Dermis microvascular lymphatic vessel endothelial cell (primary cell): ENCODE measurements around the gene RAB26. TPM values are rescaled to one million over a fixed set of nuclear protein-coding genes. Genes with fewer than 3 reads are reported as not detected.
A peak's percentile ranks its signal among the peaks of the same experiment; 100 is the strongest.
"Not testable (repeated sequence)": the region's sequence is repeated elsewhere in the genome, so short reads cannot be mapped to it uniquely, and the experiment has no call there.

ENCODE experiments used
- DNase-seq, 2 donors: peaks; one replicate each; pipeline versions ENCODE4 v3.0.0 to v3.0.0-alpha.2; 2010; ENCODE audit warnings: low read depth in 2 of 2
- total RNA-seq: library from RNA; depleted of rRNA; stranded (reverse); fragments of >200 nt; gene quantifications from 2 replicates; pipeline ENCODE4 v1.2.1, GENCODE V29; 2014

RAB26 gene
- total RNA-seq, 1 donor from 2014 or later = 0.77 TPM

- no peak for DNase-seq
These were observed 47.1 kb downstream of the RAB26 start for GRCh38 chr16:2195322-2196161.

DNA sequence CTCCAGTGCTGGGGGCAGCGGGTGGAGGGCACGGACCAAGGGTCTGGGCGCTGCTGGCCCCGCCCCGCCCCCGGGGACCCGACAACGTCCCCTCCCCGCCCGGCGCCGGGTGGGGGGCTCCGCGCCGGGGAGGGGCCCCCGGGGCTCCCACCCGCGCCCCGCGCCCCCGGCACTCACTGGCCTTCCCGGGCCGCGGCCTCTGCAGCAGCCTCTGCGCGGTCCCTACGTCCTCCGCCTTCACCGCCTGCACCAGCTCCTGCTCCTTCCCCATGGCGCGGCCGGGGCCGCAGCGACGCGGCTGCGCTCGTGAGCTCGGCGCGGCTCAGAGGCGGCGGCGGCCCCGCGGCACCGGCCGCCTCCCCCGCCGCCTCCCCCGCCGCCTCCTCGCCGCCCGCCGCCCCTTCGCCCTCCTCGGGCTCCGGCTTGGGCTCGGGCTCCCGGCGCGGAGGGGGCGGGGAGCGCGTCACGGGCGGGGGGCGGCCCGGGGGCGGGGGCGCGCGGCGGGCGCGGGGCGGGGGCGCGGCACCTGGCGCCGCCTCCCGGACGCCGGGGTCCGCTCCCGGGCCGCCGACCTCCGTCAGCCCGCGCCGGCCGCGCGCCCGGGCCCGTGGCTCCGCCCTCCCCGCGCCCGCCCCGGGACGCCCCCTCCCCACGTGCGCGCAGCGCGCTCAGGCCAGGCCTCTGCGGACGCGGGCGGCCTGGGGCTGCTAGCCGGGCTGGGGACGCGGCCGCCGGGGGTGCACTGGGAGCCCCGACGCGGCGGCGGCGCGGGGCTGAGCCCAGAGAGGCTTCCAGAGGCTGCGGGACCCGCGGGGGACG is 47.9 kb downstream of the RAB26 start, which contains the start of gene CASKIN1:
CASKIN1 (minus strand) TSS at position 444 of the 819 bp plus-strand sequence; CDS start at position 271, 173 bp downstream.
- DNase-seq = peak in 1 of 2 donors; percentile 23

GRCh38 chr16:2196981-2197511 is 48.6 kb downstream of the RAB26 start:
- no peak for DNase-seq

GRCh38 chr16:2197765-2198164 is 49.3 kb downstream of the RAB26 start:
- no peak for DNase-seq

GRCh38 chr16:2198283-2198682 is 49.9 kb downstream of the RAB26 start:
- DNase-seq = no peak

GRCh38 chr16:2199095-2199494 is 50.7 kb downstream of the RAB26 start:
- DNase-seq = no peak

GRCh38 chr16:2199621-2200139 is 51.3 kb downstream of the RAB26 start:
- no peak for DNase-seq

DNA sequence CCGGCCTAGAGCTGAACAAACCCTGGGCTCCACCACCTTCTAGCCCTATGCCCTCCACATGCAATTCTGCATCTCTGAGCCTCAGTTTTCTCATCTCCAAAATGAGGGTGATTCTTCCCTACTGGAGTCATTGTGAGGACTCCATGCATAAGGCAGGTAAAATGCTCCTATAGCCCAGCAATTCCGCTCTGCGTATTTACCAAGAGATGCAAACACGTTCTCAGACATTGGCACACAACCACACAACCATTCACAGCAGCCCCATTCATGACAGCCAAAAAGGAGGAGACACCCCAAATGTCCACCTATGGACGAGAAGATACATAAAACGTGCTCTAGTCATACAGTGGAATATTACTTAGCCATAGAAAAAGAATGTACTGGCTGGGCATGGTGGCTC is 51.9 kb downstream of the RAB26 start:
- no peak for DNase-seq

GRCh38 chr16:2203119-2203688 is 54.8 kb downstream of the RAB26 start:
- DNase-seq = not testable (repeated sequence)

Other genes starting within 250 kb of the RAB26 start
- not detected in 2 replicates for gene HS3ST6, start 230.2 kb upstream of the RAB26 start, total RNA-seq
- 10.4 and 11.9 TPM in 2 replicates for gene MSRB1, start 205.4 kb upstream of the RAB26 start, total RNA-seq
- not detected in 2 replicates for gene RPL3L, start 193.9 kb upstream of the RAB26 start, total RNA-seq
- gene NDUFB10, start 189.1 kb upstream of the RAB26 start, total RNA-seq = 137 and 147 TPM in 2 replicates
- gene RPS2, start 183.8 kb upstream of the RAB26 start, total RNA-seq = 2,692 and 2,867 TPM in 2 replicates
- gene RNF151, start 181.8 kb upstream of the RAB26 start, total RNA-seq = not detected in 2 replicates
- gene TBL3, start 176.6 kb upstream of the RAB26 start, total RNA-seq = 31.7 and 41.5 TPM in 2 replicates
- gene NOXO1, start 167.2 kb upstream of the RAB26 start, total RNA-seq = 0.13 TPM in 1 of 2 replicates, not detected in the other
- gene GFER, start 164.4 kb upstream of the RAB26 start, total RNA-seq = 9.7 and 10.3 TPM in 2 replicates
- 1.3 and 1.5 TPM in 2 replicates for gene SYNGR3, start 158.7 kb upstream of the RAB26 start, total RNA-seq
- gene ZNF598, start 138.8 kb upstream of the RAB26 start, total RNA-seq = 9.2 and 12.9 TPM in 2 replicates
- gene NPW, start 128.8 kb upstream of the RAB26 start, total RNA-seq = 0.25 and 1.3 TPM in 2 replicates
- 48.5 and 64.6 TPM in 2 replicates for gene NHERF2, start 121.7 kb upstream of the RAB26 start, total RNA-seq
- gene NTHL1, start 100.8 kb upstream of the RAB26 start, total RNA-seq = 22.4 and 39.3 TPM in 2 replicates
- gene TSC2, start 100.6 kb upstream of the RAB26 start, total RNA-seq = 23.6 and 36.4 TPM in 2 replicates
- gene PKD1, start 12.7 kb upstream of the RAB26 start, total RNA-seq = 20.8 and 35.7 TPM in 2 replicates
- 64.6 and 88.1 TPM in 2 replicates for gene TRAF7, start 7.2 kb downstream of the RAB26 start, total RNA-seq
- under 0.01 and 0.13 TPM in 2 replicates for gene CASKIN1, start 48.0 kb downstream of the RAB26 start, total RNA-seq
- gene MLST8, start 56.8 kb downstream of the RAB26 start, total RNA-seq = 15.3 and 26.9 TPM in 2 replicates
- gene BRICD5, start 62.2 kb downstream of the RAB26 start, total RNA-seq = 1.3 and 1.7 TPM in 2 replicates
- 11.8 and 12.5 TPM in 2 replicates for gene PGP, start 66.2 kb downstream of the RAB26 start, total RNA-seq
- 22.2 and 26.3 TPM in 2 replicates for gene E4F1, start 75.0 kb downstream of the RAB26 start, total RNA-seq
- 0.25 and 0.26 TPM in 2 replicates for gene DNASE1L2, start 87.8 kb downstream of the RAB26 start, total RNA-seq
- 31.8 and 36.2 TPM in 2 replicates for gene ECI1, start 103.0 kb downstream of the RAB26 start, total RNA-seq
- gene RNPS1, start 119.5 kb downstream of the RAB26 start, total RNA-seq = 37.2 and 60.6 TPM in 2 replicates
- 21.4 and 30.3 TPM in 2 replicates for gene ABCA3, start 192.1 kb downstream of the RAB26 start, total RNA-seq